ENCODE measurements around the gene BORCS6.

Gene BORCS6

DNA sequence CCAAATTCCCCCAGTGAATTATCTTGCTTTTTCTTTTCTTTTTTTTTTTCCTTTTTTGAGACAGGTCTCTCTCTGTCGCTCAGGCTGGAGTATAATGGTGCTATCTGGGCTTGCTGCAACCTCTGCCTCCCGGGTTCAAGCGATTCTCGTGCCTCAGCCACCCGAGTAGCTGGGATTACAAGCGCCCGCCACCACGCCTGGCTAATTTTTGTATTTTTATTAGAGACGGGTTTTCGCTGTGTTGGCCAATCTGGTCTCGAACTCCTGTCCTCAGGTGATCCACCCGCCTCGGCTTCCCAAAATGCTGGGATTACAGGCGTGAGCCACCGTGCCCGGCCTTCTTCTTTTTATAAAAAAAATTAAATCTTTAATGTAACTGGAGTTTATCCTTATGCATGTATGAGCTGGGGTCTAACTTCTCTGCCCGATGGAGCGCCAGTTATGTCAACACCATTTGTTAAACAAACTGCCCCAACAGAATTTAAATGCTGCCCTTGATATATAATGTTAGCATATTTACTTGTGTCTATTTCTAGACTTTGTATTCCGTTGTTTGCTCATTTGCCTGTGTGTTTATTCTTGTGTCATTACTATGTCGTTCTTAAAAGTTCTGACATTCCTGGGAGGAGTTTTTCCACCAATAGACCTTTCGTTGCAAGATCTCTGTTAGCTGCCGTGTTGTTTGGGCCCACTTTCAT lies 20.9 kb upstream of the BORCS6 start:
- no peak for DNase-seq (ENCODE audit: low spot score)

GRCh38 chr17:8209907-8210760 lies 20.2 kb upstream of the BORCS6 start, which contains the start of gene AURKB:
Gene AURKB (minus strand): TSS chr17:8210575. CDS start chr17:8210224, 351 bp downstream.
- DNase-seq (ENCODE audit: low spot score), result peak; percentile 93

DNA sequence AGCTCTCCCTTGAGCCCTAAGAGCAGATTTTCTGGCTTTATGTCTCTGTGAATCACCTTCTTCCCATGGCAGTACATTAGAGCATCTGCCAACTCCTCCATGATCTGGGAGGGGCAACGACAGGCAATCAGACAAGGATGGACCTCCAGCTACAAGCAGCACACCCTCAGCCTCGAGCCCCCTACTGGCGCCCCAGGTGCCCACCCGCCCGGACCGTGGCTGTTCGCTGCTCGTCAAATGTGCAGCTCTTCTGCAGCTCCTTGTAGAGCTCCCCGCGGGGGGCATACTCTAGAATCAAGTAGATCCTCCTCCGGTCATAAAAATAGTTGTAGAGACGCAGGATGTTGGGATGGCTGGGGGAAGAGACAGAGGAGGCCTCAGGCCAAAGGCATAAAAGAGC lies 16.6 kb upstream of the BORCS6 start:
- DNase-seq (ENCODE audit: low spot score), result no peak

DNA sequence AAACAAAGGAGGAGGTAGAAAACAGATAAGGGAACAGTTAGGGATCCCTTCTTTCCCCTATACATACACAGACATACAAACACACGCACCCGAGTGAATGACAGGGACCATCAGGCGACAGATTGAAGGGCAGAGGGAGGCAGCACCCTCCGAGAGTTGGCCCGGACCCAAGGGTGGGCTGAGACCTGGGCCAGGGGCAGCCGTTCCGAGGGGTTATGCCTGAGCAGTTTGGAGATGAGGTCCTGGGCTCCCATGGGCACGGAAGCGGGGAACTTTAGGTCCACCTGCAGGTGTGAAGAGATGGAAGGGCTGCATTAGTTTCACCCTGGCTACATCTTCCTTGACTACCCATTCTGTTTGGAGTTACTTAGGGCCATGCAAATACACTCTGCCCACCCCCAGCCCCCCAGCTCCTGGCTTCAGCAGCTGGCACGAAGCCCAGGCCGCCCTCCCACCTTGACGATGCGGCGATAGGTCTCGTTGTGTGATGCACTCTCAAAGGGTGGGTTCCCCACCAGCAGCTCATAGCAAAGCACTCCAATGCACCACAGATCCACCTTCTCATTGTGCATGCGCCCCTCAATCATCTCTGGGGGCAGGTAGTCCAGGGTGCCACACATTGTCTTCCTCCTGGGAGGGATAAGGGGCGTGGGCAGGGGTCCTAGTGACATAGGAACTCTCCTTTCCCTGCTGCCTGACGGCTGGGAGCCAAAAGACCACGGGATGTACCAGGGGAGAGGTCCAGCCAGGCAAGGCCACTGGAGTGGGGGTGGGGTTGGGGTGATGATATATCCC lies 15.0 kb upstream of the BORCS6 start:
- no peak for DNase-seq (ENCODE audit: low spot score)

GRCh38 chr17:8192070-8192815 lies 2.3 kb upstream of the BORCS6 start:
- peak; percentile 73 for DNase-seq (ENCODE audit: low spot score)

- DNase-seq (ENCODE audit: low spot score), result no peak
These were observed 526 bp upstream of the BORCS6 start for GRCh38 chr17:8190506-8190905.

- peak; percentile 21 for DNase-seq (ENCODE audit: low spot score)
These were observed 804 bp downstream of the BORCS6 start for GRCh38 chr17:8189041-8189710.

DNA sequence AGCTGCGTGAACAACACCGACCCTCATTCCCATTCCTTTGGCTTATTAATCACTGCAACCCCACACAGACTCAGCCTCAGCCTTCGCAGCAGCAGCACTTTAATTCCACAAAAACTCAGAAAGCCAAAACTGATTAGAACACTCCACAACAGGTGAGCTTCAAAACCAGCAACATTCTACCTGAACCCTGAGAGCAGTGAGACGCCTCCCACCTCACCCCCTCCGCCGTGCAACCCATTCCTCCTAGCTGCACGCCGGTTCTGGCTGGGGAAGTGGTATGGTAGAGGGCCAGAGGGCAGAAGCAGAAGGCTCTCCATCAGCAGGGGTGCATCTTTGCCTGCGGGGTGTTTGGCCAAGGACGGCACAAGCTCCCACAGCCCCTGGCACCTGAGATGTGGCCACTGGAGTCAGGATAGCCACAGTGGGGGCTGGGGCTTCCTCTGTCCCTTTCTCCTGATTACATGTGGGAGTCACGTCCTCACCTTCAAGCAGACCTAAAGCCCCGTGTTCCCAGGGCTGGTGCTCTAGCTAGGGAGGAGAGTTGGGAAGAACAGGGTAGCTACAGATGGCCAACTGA lies 1.6 kb downstream of the BORCS6 start:
- DNase-seq (ENCODE audit: low spot score), result no peak

- peak; percentile 90 for DNase-seq (ENCODE audit: low spot score)
These were observed 2.3 kb downstream of the BORCS6 start for GRCh38 chr17:8187517-8188262.

- DNase-seq (ENCODE audit: low spot score), result peak; percentile 91
These were observed 3.0 kb downstream of the BORCS6 start for GRCh38 chr17:8186787-8187516.

- no peak for DNase-seq (ENCODE audit: low spot score)
These were observed 3.6 kb downstream of the BORCS6 start for GRCh38 chr17:8186446-8186786.

- peak; percentile 84 for DNase-seq (ENCODE audit: low spot score)
These were observed 4.2 kb downstream of the BORCS6 start for GRCh38 chr17:8185582-8186445.

GRCh38 chr17:8176998-8177731 lies 12.8 kb downstream of the BORCS6 start:
- no peak for DNase-seq (ENCODE audit: low spot score)

GRCh38 chr17:8176197-8176940 lies 13.6 kb downstream of the BORCS6 start, which contains the start of gene TMEM107:
Gene TMEM107 (minus strand): TSS chr17:8176380. CDS start chr17:8176286, 94 bp downstream.
- DNase-seq (ENCODE audit: low spot score), result peak; percentile 88

- DNase-seq (ENCODE audit: low spot score), result no peak
These were observed 14.2 kb downstream of the BORCS6 start for GRCh38 chr17:8175795-8176196.

DNA sequence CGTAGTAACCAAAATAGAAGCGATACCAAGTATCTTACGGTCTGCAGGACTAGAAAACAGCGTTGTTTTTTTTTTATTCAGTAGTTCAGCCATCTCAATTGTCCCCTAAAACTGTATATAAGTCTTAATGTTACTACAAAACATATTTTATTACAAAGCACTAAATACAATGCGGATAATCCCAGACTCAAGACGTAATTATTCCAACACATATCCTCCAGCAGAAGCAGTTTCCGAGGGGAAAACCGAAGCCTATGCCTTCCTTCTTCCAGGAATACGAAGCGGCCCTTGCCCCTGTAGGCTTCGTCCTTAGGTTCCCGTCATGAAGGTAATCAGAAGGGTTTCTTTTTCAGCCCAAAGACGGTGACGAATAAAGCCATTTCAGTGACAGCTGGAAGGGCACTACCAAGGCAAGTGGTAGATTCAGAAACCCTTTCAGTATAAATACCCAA lies 16.1 kb downstream of the BORCS6 start:
- DNase-seq (ENCODE audit: low spot score), result no peak

Data from CD4-positive, alpha-beta T cell treated with Interleukin-6 at 100 ng/mL for 8 hours (primary cell).